Thoracic aorta (tissue), 2 donors: Measurements from ENCODE around the gene TMEM179. TPM values are rescaled to one million over a fixed set of nuclear protein-coding genes. Genes with fewer than 3 reads are reported as not detected.

Experiments used
- ATAC-seq: fragments of 150-250 bp; one replicate; pipeline ENCODE4 v1.8.0; 2017; ENCODE audit warnings: low read depth; ENCODE audit not compliant: insufficient number of reproducible peaks, low FRiP score
- DNase-seq: peaks from one replicate; pipeline ENCODE4 v3.0.0-alpha.2; 2020; ENCODE audit warnings: low spot score
- H3K27ac ChIP-seq, 2 donors: fragments of 200-600 bp; sonication (generic); 1 replicate in 1 of 2; 2 replicates in 1 of 2; pipeline ENCODE4 v1.5.1; 2016; ENCODE audit warnings: mild to moderate bottlenecking in 2 of 2, moderate library complexity in 2 of 2
- H3K27me3 ChIP-seq: fragments of 200-600 bp; sonication (generic); replicated peaks from 2 replicates; pipeline ENCODE4 v1.6.0; 2016; ENCODE audit warnings: mild to moderate bottlenecking; ENCODE audit not compliant: insufficient read depth
- H3K36me3 ChIP-seq: fragments of 200-600 bp; sonication (generic); one replicate; pipeline ENCODE4 v1.5.1; 2016
- H3K4me1 ChIP-seq, 2 donors: fragments of 200-600 bp; sonication (generic); 1 replicate in 1 of 2; 2 replicates in 1 of 2; pipeline versions ENCODE4 v1.5.1 to v1.6.0; 2016; ENCODE audit warnings: low read depth in 2 of 2, mild to moderate bottlenecking in 1 of 2; ENCODE audit not compliant: control insufficient read depth in 1 of 2
- H3K4me3 ChIP-seq: fragments of 200-600 bp; sonication (generic); 2 replicates; pipeline ENCODE4 v1.5.1; 2016; ENCODE audit warnings: mild to moderate bottlenecking
- H3K9me3 ChIP-seq: fragments of 200-600 bp; sonication (generic); 2 replicates; pipeline ENCODE4 v1.5.1; 2016
- CTCF ChIP-seq: fragments of 200-600 bp; sonication (generic); IDR thresholded peaks from one replicate; pipeline ENCODE4 v1.5.1; 2019; ENCODE audit warnings: antibody characterized with exemption
- total RNA-seq, 2 donors: library from RNA; depleted of rRNA; stranded (reverse); fragments of >200 nt; gene quantifications; one replicate each; pipeline versions ENCODE4 v1.1.0 to v1.2.3, GENCODE V29; 2016

The TMEM179 gene
- total RNA-seq, 2 donors from 2014 or later = not detected

GRCh38 chr14:104594310-104595046 lies 10.1 kb downstream of the TMEM179 start:
- H3K36me3 ChIP-seq = no peaks in the 10 kb centered on the region
- H3K27ac ChIP-seq = no peak overlapping the region
- no peak overlapping the region for H3K4me3 ChIP-seq
- H3K27me3 ChIP-seq = no peaks in the 10 kb centered on the region
- H3K4me1 ChIP-seq = no peaks in the 10 kb centered on the region
- no peak for ATAC-seq
- no peak for TF ChIP-seq CTCF
- H3K9me3 ChIP-seq = no peaks in the 10 kb centered on the region
- DNase-seq = no peak

- H3K4me3 ChIP-seq = no peak overlapping the region
- no peaks in the 10 kb centered on the region for H3K27me3 ChIP-seq
- H3K9me3 ChIP-seq = no peaks in the 10 kb centered on the region
- H3K36me3 ChIP-seq = no peaks in the 10 kb centered on the region
- H3K4me1 ChIP-seq = no peaks in the 10 kb centered on the region
- TF ChIP-seq CTCF = no peak
- H3K27ac ChIP-seq = no peak overlapping the region
- no peak for ATAC-seq
- no peak for DNase-seq
These were observed 10.8 kb downstream of the TMEM179 start for GRCh38 chr14:104593710-104594136.

DNA sequence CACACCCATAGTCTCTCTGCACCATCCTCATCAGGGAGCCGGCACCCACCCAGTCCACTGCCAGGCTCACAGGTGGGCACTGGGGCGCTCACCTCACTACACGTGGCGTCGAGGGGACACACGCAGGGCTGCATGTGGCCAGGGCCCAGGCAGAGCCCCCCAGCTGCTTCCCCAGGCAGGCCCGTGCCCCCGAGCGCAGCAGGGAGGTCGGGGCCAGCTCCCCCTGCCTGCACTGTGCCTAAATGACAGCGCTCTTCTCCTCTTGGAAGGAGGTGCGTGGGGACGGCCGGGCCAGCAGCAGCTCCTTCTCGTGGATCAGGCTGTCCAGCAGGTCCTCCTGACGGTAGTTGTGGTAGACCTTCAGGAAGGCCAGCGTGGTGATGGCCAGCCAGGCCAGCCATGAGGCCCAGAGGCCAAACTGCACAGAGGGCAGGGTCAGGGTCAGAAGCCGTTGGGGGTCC lies 11.3 kb downstream of the TMEM179 start:
- Histone ChIP-seq H3K4me1 (no peaks in the 10 kb centered on the region), H3K36me3 (no peaks in the 10 kb centered on the region), H3K27me3 (no peaks in the 10 kb centered on the region), H3K27ac (no peak overlapping the region), H3K9me3 (no peaks in the 10 kb centered on the region), H3K4me3 (no peak overlapping the region)
- DNase-seq = no peak
- no peak for TF ChIP-seq CTCF
- ATAC-seq = no peak

DNA sequence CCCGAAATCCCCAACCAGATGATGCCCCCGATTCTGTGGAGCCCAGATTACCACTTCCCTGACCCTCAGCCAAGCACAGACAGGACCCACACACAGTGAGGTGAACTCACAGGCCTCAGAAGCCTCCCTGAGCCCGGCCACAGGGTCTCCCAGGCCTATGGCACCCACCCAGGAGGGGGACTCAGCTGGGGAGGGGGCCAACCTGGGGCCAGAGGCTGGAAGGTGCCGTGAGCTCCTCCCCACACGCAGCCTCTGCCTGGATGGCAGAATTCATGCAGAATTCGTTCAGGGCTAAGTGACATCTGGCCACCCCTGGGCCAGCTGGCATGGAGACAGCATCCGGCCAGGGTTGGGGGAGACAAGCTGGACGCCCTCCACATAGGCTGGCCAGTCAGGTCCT lies 11.8 kb downstream of the TMEM179 start:
- Histone ChIP-seq H3K27me3 (no peaks in the 10 kb centered on the region), H3K9me3 (no peaks in the 10 kb centered on the region), H3K4me3 (no peak overlapping the region), H3K27ac (no peak overlapping the region), H3K36me3 (no peaks in the 10 kb centered on the region), H3K4me1 (no peaks in the 10 kb centered on the region)
- no peak for ATAC-seq
- DNase-seq = no peak
- no peak for TF ChIP-seq CTCF

GRCh38 chr14:104592292-104592672 lies 12.3 kb downstream of the TMEM179 start:
- H3K4me1 ChIP-seq = peaks cover 2 to 5% of the 10 kb centered on the region in 2 donors
- no peak overlapping the region for H3K27ac ChIP-seq
- ATAC-seq = no peak

More at GRCh38 chr14:104592292-104592672, 12.3 kb downstream of the TMEM179 start:
- Histone ChIP-seq H3K4me3 (no peak overlapping the region), H3K9me3 (no peaks in the 10 kb centered on the region), H3K27me3 (no peaks in the 10 kb centered on the region), H3K36me3 (no peaks in the 10 kb centered on the region)
- no peak for DNase-seq
- TF ChIP-seq CTCF = no peak
